ENCODE measurements around the gene BEST2.

DNA sequence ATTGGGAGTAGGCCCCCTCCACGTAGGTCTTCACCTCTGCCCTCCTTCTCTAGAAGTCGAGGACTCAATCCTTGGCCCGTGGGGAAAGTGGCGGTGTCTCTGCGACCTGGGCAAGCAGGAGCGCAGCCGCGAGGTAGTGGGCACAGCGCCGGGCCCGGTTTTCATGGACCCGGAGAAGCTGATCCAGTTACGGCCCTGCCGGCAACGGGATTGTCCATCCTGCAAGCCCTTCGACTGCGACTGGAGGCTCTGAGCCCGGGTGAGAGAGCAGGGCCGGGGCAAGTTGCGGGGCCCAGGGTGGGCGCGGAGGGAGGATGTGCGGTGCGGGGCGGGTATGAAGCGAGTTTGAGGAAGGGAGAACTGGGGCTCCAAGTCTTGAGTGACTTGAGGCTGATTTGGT is 52.5 kb downstream of the BEST2 start:
- TF ChIP-seq, protein P1, sequence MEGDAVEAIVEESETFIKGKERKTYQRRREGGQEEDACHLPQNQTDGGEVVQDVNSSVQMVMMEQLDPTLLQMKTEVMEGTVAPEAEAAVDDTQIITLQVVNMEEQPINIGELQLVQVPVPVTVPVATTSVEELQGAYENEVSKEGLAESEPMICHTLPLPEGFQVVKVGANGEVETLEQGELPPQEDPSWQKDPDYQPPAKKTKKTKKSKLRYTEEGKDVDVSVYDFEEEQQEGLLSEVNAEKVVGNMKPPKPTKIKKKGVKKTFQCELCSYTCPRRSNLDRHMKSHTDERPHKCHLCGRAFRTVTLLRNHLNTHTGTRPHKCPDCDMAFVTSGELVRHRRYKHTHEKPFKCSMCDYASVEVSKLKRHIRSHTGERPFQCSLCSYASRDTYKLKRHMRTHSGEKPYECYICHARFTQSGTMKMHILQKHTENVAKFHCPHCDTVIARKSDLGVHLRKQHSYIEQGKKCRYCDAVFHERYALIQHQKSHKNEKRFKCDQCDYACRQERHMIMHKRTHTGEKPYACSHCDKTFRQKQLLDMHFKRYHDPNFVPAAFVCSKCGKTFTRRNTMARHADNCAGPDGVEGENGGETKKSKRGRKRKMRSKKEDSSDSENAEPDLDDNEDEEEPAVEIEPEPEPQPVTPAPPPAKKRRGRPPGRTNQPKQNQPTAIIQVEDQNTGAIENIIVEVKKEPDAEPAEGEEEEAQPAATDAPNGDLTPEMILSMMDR (conservative IDR thresholded peaks at IDR 0.05; ENCODE audit: low read length), result no peak
- no peak for TF ChIP-seq EZH2phosphoT487 (IDR thresholded peaks at IDR 0.05; ENCODE audit: borderline replicate concordance)

Measured in Loucy (cell line).